ENCODE data around the gene ZNF70.
"Not testable (repeated sequence)": the region's sequence is repeated elsewhere in the genome, so short reads cannot be mapped to it uniquely, and the experiment has no call there.

Gene ZNF70

GRCh38 chr22:23754980-23755636 is 4.2 kb upstream of the ZNF70 start:
- DNase-seq = no peak

- DNase-seq = no peak
Measured at GRCh38 chr22:23754220-23754919, 3.5 kb upstream of the ZNF70 start, which contains the start of gene VPREB3. Gene VPREB3 (minus strand): TSS chr22:23754425. CDS start chr22:23754363, 62 bp downstream.

- DNase-seq = no peak
Measured at GRCh38 chr22:23753385-23753784, 2.5 kb upstream of the ZNF70 start.

- DNase-seq = no peak
Measured at GRCh38 chr22:23752750-23753149, 1.8 kb upstream of the ZNF70 start.

GRCh38 chr22:23752090-23752691 is 1.3 kb upstream of the ZNF70 start:
- peak; percentile 43 for DNase-seq

- no peak for DNase-seq
Measured at GRCh38 chr22:23751441-23751996, 607 bp upstream of the ZNF70 start.

- no peak for DNase-seq
Measured at GRCh38 chr22:23750367-23750713, 572 bp downstream of the ZNF70 start.

GRCh38 chr22:23749841-23750301 is 1.0 kb downstream of the ZNF70 start:
- no peak for DNase-seq

- DNase-seq = no peak
Measured at GRCh38 chr22:23745791-23746190, 5.1 kb downstream of the ZNF70 start.

- DNase-seq = no peak
Measured at GRCh38 chr22:23744485-23744884, 6.4 kb downstream of the ZNF70 start.

GRCh38 chr22:23744001-23744400 is 6.9 kb downstream of the ZNF70 start:
- DNase-seq = no peak

GRCh38 chr22:23743303-23743705 is 7.6 kb downstream of the ZNF70 start:
- no peak for DNase-seq

GRCh38 chr22:23742505-23743264 is 8.2 kb downstream of the ZNF70 start:
- no peak for DNase-seq

- DNase-seq = no peak
Measured at GRCh38 chr22:23737696-23738095, 13.2 kb downstream of the ZNF70 start.

GRCh38 chr22:23728108-23728507 is 22.8 kb downstream of the ZNF70 start:
- not testable (repeated sequence) for DNase-seq

- DNase-seq = no peak
Measured at GRCh38 chr22:23722724-23723123, 28.2 kb downstream of the ZNF70 start.

GRCh38 chr22:23722160-23722559 is 28.8 kb downstream of the ZNF70 start:
- no peak for DNase-seq

GRCh38 chr22:23720855-23721254 is 30.1 kb downstream of the ZNF70 start:
- no peak for DNase-seq

- no peak for DNase-seq
Measured at GRCh38 chr22:23718371-23719165, 32.3 kb downstream of the ZNF70 start.

- DNase-seq = peak; percentile 75
Measured at GRCh38 chr22:23716811-23717801, 33.8 kb downstream of the ZNF70 start.
